ENCODE data around the gene BAZ2B. TPM values are rescaled to one million over a fixed set of nuclear protein-coding genes. Genes with fewer than 3 reads are reported as not detected.

The BAZ2B gene
- total RNA-seq, 1 donor from 2014 or later, result 101 TPM

DNA sequence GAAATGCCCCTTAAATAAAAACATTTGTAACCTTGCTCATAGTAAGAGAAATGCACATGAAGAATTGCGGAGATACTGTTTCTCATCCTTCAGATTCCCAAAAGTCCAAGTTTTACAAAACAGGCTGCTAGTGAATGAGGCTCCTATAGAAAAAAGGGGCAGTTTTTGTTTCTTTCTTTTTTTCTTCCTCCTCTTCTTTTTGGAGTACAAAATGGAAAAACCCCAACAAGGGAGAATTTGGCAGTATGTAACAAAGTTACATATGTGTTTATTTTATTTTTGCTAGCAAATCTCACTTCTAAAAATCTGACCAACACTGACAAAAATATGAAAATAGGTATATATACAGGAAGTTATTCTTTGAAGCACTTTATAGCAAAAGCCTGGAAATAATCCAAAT lies 7.1 kb upstream of the BAZ2B start:
- Mint-ChIP-seq H3K4me1 (no peaks in the 10 kb centered on the region), H3K27ac (no peak overlapping the region), H3K4me3 (no peak overlapping the region), H3K9me3 (peaks cover 10% of the 10 kb centered on the region), H3K36me3 (peaks cover 2% of the 10 kb centered on the region), H3K27me3 (ENCODE audit: insufficient read depth, low read depth) (no peaks in the 10 kb centered on the region)
- no peak overlapping the region for H3K4me2 ChIP-seq
- TF ChIP-seq, protein P1, sequence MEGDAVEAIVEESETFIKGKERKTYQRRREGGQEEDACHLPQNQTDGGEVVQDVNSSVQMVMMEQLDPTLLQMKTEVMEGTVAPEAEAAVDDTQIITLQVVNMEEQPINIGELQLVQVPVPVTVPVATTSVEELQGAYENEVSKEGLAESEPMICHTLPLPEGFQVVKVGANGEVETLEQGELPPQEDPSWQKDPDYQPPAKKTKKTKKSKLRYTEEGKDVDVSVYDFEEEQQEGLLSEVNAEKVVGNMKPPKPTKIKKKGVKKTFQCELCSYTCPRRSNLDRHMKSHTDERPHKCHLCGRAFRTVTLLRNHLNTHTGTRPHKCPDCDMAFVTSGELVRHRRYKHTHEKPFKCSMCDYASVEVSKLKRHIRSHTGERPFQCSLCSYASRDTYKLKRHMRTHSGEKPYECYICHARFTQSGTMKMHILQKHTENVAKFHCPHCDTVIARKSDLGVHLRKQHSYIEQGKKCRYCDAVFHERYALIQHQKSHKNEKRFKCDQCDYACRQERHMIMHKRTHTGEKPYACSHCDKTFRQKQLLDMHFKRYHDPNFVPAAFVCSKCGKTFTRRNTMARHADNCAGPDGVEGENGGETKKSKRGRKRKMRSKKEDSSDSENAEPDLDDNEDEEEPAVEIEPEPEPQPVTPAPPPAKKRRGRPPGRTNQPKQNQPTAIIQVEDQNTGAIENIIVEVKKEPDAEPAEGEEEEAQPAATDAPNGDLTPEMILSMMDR (IDR thresholded peaks at IDR 0.05), result no peak
- TF ChIP-seq EZH2 (IDR thresholded peaks at IDR 0.05) (no peak), EZH2phosphoT487 (IDR thresholded peaks at IDR 0.05) (no peak)
- H3K36me3 ChIP-seq, result no peaks in the 10 kb centered on the region
- peaks cover 7% of the 10 kb centered on the region for H3K79me2 ChIP-seq (ENCODE audit: low read depth)
- H3K4me3 ChIP-seq, result no peak overlapping the region
- H3K4me1 ChIP-seq, result peaks cover 6% of the 10 kb centered on the region
- no peak overlapping the region for H2AFZ ChIP-seq (replicated peaks)
- H3K9me3 ChIP-seq (ENCODE audit: low read depth), result no peaks in the 10 kb centered on the region
- no peak overlapping the region for H3K9ac ChIP-seq
- peaks cover 10% of the 10 kb centered on the region for H3F3A ChIP-seq (ENCODE audit: low read depth)
- no peak overlapping the region for H3K27ac ChIP-seq
- no peaks in the 10 kb centered on the region for H3K27me3 ChIP-seq
- no peaks in the 10 kb centered on the region for H4K20me1 ChIP-seq (ENCODE audit: low read depth)
- DNase-seq (ENCODE audit: low spot score), result no peak

DNA sequence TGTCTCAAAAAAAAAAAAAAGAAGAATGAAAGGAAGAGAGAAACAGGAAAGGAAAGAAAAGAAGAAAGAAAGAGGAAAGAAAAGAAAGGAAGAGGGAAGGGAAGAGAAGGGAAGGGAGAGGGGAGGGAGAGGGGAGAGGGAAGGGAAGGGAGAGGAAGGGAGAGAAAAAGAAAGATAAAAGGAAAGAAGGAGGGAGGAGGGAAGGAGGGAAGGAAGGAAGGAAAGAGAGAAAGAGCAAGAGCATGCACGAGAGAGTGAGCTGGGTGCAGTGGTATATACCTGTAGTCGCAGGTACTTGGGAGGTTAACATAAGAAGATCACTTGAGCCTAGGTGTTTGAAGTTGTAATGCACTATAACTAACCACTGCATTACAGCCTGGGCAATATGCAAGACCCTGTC lies 6.6 kb upstream of the BAZ2B start:
- no peak overlapping the region for H3K4me3 ChIP-seq
- H4K20me1 ChIP-seq (ENCODE audit: low read depth), result no peaks in the 10 kb centered on the region
- no peaks in the 10 kb centered on the region for H3K9me3 ChIP-seq (ENCODE audit: low read depth)
- peaks cover 9% of the 10 kb centered on the region for H3K9me3 Mint-ChIP-seq
- DNase-seq (ENCODE audit: low spot score), result no peak
- H3K79me2 ChIP-seq (ENCODE audit: low read depth), result peaks cover 11% of the 10 kb centered on the region
- H3K4me2 ChIP-seq, result no peak overlapping the region
- peaks cover 10% of the 10 kb centered on the region for H3F3A ChIP-seq (ENCODE audit: low read depth)
- H3K4me1 Mint-ChIP-seq, result peaks cover 2% of the 10 kb centered on the region
- no peaks in the 10 kb centered on the region for H3K27me3 Mint-ChIP-seq (ENCODE audit: insufficient read depth, low read depth)
- no peaks in the 10 kb centered on the region for H3K36me3 ChIP-seq
- peaks cover 11% of the 10 kb centered on the region for H3K4me1 ChIP-seq
- H3K9ac ChIP-seq, result no peak overlapping the region
- no peak for TF ChIP-seq EZH2phosphoT487 (IDR thresholded peaks at IDR 0.05)
- TF ChIP-seq EZH2 (IDR thresholded peaks at IDR 0.05), result no peak
- TF ChIP-seq, protein P1 (IDR thresholded peaks at IDR 0.05), result no peak
- no peak overlapping the region for H3K27ac Mint-ChIP-seq
- peaks cover 2% of the 10 kb centered on the region for H3K36me3 Mint-ChIP-seq
- H3K27me3 ChIP-seq, result no peaks in the 10 kb centered on the region
- H2AFZ ChIP-seq (replicated peaks), result no peak overlapping the region
- no peak overlapping the region for H3K4me3 Mint-ChIP-seq
- no peak overlapping the region for H3K27ac ChIP-seq

DNA sequence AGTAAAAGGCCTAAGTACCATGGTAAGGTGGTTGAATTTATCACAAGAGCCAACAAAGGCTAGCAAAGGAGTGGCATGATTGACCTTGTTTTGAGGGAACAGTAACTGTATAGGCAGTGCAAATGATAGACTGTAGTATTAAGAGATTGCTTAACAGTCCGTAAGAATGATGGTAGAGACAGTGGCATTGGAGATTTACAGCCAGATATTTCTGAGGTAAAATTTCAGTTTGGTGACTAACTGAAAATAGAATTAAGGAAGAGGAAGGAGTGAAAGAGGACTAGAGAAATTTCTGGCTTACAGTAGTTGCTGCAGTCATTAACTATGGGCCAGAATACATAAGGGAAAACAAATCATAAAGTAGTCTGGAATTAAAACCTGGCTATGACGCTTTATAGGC lies 4.4 kb upstream of the BAZ2B start:
- Histone ChIP-seq H3K4me2 (no peak overlapping the region), H3F3A (ENCODE audit: low read depth) (peaks cover 21% of the 10 kb centered on the region), H3K9ac (no peak overlapping the region), H3K4me3 (no peak overlapping the region), H2AFZ (replicated peaks) (no peak overlapping the region), H3K4me1 (peaks cover 14% of the 10 kb centered on the region), H3K79me2 (ENCODE audit: low read depth) (peaks cover 33% of the 10 kb centered on the region), H3K27ac (no peak overlapping the region), H3K27me3 (no peaks in the 10 kb centered on the region), H4K20me1 (ENCODE audit: low read depth) (no peaks in the 10 kb centered on the region), H3K9me3 (ENCODE audit: low read depth) (no peaks in the 10 kb centered on the region), H3K36me3 (no peaks in the 10 kb centered on the region)
- Mint-ChIP-seq H3K4me3 (no peak overlapping the region), H3K9me3 (peaks cover 5% of the 10 kb centered on the region), H3K27ac (no peak overlapping the region), H3K36me3 (no peaks in the 10 kb centered on the region), H3K27me3 (ENCODE audit: insufficient read depth, low read depth) (no peaks in the 10 kb centered on the region), H3K4me1 (peaks cover 8% of the 10 kb centered on the region)
- TF ChIP-seq, protein P1 (IDR thresholded peaks at IDR 0.05), result no peak
- TF ChIP-seq EZH2phosphoT487 (IDR thresholded peaks at IDR 0.05) (no peak), EZH2 (IDR thresholded peaks at IDR 0.05) (no peak)
- DNase-seq (ENCODE audit: low spot score), result no peak
